ENCODE measurements around the gene SIKE1.
"Not testable (repeated sequence)": the region's sequence is repeated elsewhere in the genome, so short reads cannot be mapped to it uniquely, and the experiment has no call there.

Gene SIKE1

GRCh38 chr1:114780344-114781226 lies at the start of gene SIKE1:
SIKE1 (minus strand) TSS chr1:114780685; CDS start chr1:114780607, 78 bp downstream.
- peak; percentile 89 for DNase-seq (ENCODE audit: low read depth)

GRCh38 chr1:114830075-114830474 lies 49.6 kb upstream of the SIKE1 start:
- not testable (repeated sequence) for DNase-seq (ENCODE audit: low read depth)

- DNase-seq (ENCODE audit: low read depth), result no peak
Observed at GRCh38 chr1:114828251-114828650, 47.8 kb upstream of the SIKE1 start.

- no peak for DNase-seq (ENCODE audit: low read depth)
Observed at GRCh38 chr1:114821978-114822377, 41.5 kb upstream of the SIKE1 start.

- no peak for DNase-seq (ENCODE audit: low read depth)
Observed at GRCh38 chr1:114820392-114820791, 39.9 kb upstream of the SIKE1 start.

- DNase-seq (ENCODE audit: low read depth), result no peak
Observed at GRCh38 chr1:114819869-114820268, 39.4 kb upstream of the SIKE1 start.

GRCh38 chr1:114804449-114804848 lies 24.0 kb upstream of the SIKE1 start:
- DNase-seq (ENCODE audit: low read depth), result not testable (repeated sequence)

- no peak for DNase-seq (ENCODE audit: low read depth)
Observed at GRCh38 chr1:114803001-114803400, 22.5 kb upstream of the SIKE1 start.

GRCh38 chr1:114794038-114794437 lies 13.6 kb upstream of the SIKE1 start:
- DNase-seq (ENCODE audit: low read depth), result no peak

GRCh38 chr1:114790581-114790980 lies 10.1 kb upstream of the SIKE1 start:
- not testable (repeated sequence) for DNase-seq (ENCODE audit: low read depth)

GRCh38 chr1:114786440-114786839 lies 6.0 kb upstream of the SIKE1 start:
- not testable (repeated sequence) for DNase-seq (ENCODE audit: low read depth)

- DNase-seq (ENCODE audit: low read depth), result no peak
Observed at GRCh38 chr1:114782476-114782875, 2.0 kb upstream of the SIKE1 start.

GRCh38 chr1:114779722-114780121 lies 763 bp downstream of the SIKE1 start:
- DNase-seq (ENCODE audit: low read depth), result no peak

GRCh38 chr1:114776726-114777125 lies 3.8 kb downstream of the SIKE1 start:
- not testable (repeated sequence) for DNase-seq (ENCODE audit: low read depth)

GRCh38 chr1:114771992-114772391 lies 8.5 kb downstream of the SIKE1 start:
- no peak for DNase-seq (ENCODE audit: low read depth)

- no peak for DNase-seq (ENCODE audit: low read depth)
Observed at GRCh38 chr1:114770989-114771388, 9.5 kb downstream of the SIKE1 start.

- DNase-seq (ENCODE audit: low read depth), result no peak
Observed at GRCh38 chr1:114764689-114765088, 15.8 kb downstream of the SIKE1 start.

GRCh38 chr1:114758256-114758832 lies 22.1 kb downstream of the SIKE1 start:
- no peak for DNase-seq (ENCODE audit: low read depth)

GRCh38 chr1:114757455-114758255 lies 22.8 kb downstream of the SIKE1 start, which contains the start of gene CSDE1:
CSDE1 (minus strand) TSS chr1:114757984; CDS start chr1:114739890, 18,094 bp downstream.
- DNase-seq (ENCODE audit: low read depth), result peak; percentile 94

- DNase-seq (ENCODE audit: low read depth), result no peak
Observed at GRCh38 chr1:114756949-114757454, 23.5 kb downstream of the SIKE1 start.

GRCh38 chr1:114756009-114756892 lies 24.2 kb downstream of the SIKE1 start:
- no peak for DNase-seq (ENCODE audit: low read depth)

Data from activated T-helper 9 cell treated with anti-CD3 and anti-CD28 coated beads, Interleukin-2, amount 50 U/mL, for 16 hours (primary cell).